UCSD-AML1 (cell line): ENCODE results near the gene RAB18.
"Not testable (repeated sequence)": the region's sequence is repeated elsewhere in the genome, so short reads cannot be mapped to it uniquely, and the experiment has no call there.

Experiments
- DNase-seq: peaks from one replicate; lab custom pipeline; 2025; ENCODE audit not compliant: unreplicated experiment; lab: John Stamatoyannopoulos, UW

RAB18 gene

DNA sequence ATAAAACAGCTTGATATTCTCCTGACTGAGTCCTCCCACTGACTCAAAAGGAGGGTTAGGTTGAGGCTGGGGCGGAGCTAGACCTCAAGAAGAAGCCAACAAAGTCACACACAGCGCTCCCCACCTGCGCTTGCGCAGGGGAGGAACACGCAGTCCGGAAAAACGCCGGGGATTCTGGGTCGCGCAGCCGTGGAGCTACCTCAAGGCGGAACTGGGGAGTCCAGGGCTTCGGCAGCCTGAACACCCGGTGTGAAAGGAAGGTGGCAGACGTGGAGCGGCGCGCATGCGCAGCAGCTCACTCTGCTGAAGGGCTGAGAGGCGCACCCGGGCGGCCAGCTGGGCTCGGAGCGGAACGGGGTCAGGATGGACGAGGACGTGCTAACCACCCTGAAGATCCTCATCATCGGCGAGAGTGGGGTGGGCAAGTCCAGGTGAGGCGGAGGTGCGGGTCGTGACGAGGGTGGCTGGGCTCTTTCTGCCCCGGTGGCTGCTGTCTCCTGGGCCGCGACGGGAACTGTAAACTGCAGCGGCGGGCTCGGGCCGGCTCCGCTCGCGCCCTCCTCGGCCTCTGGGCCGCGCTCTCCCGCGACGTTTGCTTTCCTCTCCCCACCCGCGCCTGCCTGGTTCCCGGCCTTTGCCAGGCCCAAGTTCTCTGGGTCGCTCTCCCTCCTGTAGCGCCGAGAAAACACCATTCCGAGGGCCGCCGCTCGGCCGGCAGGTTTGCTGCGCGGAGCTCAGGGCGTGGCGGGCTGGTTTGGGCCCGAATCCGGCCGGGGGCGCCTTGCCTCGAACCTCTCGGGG lies at the start of gene RAB18:
TSS of gene RAB18 (plus strand) at position 298 of the 801 bp plus-strand sequence. CDS start at position 364, 66 bp downstream.
- DNase-seq = peak; percentile 98

- DNase-seq = no peak
Measured at GRCh38 chr10:27454837-27455236, 49.3 kb upstream of the RAB18 start.

- DNase-seq = no peak
Measured at GRCh38 chr10:27457261-27457945, 46.7 kb upstream of the RAB18 start.

GRCh38 chr10:27457966-27458365 lies 46.1 kb upstream of the RAB18 start:
- DNase-seq = no peak

- no peak for DNase-seq
Measured at GRCh38 chr10:27461312-27461711, 42.8 kb upstream of the RAB18 start.

DNA sequence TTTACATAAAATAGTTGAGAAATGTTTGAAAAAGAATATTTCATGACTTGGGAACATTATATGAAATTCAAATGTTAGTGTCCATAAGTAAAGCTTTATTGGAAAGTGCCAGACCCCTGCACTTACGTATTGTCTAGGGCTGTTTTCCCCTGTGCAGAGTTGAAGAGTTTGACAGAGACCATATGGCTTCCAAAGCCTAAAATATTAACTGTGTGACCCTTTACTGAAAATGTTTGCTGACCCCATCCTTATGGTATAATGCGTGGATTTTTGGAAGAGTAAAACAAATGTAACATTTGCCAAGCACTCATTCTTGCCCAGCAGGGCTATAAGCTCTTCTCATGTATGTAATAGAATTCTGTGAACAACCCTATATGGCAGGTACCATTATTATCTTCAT lies 40.1 kb upstream of the RAB18 start:
- DNase-seq = no peak

- no peak for DNase-seq
Measured at GRCh38 chr10:27464993-27465392, 39.1 kb upstream of the RAB18 start.

DNA sequence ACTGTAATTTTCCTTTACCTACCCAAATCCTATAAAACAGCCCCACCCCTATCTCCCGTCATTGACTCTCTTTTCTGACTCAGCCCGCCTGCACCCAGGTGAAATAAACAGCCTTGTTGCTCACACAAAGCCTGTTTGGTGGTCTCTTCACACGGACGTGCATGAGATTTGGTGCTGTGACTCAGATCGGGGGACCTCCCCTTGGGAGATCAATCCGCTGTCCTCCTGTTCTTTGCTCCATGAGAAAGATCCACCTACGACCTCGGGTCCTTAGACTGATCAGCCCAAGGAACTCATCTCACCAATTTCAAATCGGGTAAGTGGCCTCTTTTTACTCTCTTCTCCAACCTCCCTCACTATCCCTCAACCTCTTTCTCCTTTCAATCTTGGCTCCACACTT lies 38.5 kb upstream of the RAB18 start:
- not testable (repeated sequence) for DNase-seq

DNA sequence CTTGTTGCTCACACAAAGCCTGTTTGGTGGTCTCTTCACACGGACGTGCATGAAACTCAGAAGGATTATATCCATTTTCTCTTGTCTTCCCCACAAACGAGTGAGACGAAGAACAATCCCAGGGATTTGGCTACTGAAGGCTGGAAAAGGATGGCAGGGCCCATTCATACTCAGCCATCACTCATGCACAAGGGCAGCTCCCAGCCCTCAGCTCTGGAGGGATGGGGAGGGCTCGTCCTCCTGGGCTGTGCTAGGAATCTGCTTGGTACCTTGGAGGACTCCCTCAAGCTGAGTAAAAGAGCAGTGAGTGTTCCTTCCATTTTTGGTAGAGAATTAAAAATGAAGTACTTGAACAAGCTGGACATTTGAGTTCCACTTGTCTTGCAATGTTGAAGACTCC lies 33.2 kb upstream of the RAB18 start:
- no peak for DNase-seq

- DNase-seq = no peak
Measured at GRCh38 chr10:27474741-27475140, 29.4 kb upstream of the RAB18 start.

GRCh38 chr10:27479016-27479415 lies 25.1 kb upstream of the RAB18 start:
- DNase-seq = no peak

GRCh38 chr10:27481486-27481885 lies 22.6 kb upstream of the RAB18 start:
- no peak for DNase-seq

DNA sequence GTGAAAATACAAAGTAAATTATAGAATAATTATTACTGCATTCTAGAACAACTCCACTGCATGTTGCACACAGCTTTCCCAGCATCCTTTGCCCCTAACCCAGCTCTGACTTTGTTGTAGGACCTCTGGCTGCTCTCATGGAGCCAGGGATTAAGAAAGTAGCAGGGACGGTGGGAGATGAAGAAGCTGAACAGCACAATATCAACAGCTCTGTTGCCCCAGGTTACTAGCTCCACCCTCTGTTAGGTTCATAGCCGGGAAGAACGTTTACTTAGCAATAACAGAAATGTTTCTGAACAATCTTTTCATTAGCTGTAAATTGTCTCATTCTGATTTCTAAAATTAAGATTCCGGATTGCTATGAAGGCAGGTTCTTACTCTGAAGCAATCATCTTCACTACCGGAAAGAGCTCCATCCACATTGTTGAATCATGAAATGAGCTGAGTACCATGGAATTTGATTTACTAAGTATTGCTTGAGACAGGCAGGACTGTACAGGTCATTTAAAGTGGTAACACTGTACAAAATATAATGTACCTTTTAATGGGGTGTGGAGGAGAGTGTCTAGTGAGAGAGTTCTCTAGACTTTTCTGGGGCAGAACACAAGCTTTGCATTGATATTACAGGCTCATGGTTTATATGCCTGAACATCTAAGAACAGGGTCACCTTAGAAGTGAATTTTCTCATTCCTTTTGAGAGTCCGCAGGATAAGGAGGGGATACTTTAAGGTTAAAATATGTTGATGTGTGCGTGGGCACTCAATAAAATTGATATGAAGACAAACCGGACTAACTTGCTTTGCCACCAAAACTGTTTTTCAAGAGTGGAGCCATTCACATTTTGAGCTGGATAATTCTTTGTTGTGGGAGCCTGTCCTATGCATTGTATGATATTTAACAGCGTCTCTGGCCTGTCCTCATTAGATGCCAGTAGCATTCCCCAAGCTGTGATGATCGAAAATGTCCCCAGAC lies 20.8 kb upstream of the RAB18 start:
- no peak for DNase-seq

DNA sequence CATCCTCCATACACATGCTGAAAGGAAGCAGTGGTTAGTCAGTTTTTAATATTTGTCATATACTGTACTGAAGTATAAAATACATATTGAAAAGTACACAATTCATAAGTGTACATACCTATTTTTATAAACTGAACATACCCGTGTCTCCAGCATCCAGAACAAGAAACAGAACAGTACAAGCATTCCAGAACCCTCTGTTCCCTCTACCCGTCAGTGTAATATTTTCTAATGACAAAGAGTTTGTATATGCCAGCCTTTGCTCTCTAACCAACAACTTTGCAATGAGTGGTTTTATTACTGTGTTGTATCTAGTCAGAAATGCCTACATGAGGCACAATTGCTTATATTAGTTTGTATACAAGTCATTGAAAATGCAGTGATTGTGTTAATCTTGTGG lies 18.7 kb upstream of the RAB18 start:
- no peak for DNase-seq

GRCh38 chr10:27485986-27486385 lies 18.1 kb upstream of the RAB18 start:
- DNase-seq = no peak

- DNase-seq = no peak
Measured at GRCh38 chr10:27490807-27491206, 13.3 kb upstream of the RAB18 start.

DNA sequence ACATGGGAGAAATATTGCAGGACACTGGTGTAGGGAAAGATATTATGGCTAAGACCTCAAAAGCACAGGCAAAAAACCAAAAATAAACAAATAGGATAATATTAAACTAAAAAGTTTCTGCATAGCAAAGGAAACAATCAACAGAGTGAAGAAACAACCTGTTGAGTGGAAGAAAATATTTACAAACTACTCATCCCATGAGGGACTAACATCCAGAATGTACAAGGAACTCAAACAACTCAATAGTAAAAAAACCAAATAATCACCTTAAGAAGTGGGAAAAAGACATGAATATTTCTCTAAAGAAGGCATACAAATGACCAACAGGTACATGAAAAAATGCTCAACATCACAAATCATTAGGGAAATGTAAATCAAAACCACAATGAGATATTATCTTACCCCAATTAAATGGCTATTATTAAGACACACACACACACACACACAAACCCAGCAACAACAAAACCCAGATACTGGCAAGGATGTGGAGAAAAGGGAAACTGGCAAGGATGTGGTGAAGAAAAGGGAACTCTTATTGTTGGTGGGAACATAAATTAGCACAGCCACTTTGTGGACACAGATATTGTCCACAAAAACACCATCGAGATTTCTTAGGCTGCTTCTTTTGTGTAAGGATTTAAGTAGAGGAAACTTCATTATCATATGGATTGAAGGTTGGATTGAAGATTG lies 9.8 kb upstream of the RAB18 start:
- DNase-seq = no peak

GRCh38 chr10:27496137-27496536 lies 8.0 kb upstream of the RAB18 start:
- no peak for DNase-seq

DNA sequence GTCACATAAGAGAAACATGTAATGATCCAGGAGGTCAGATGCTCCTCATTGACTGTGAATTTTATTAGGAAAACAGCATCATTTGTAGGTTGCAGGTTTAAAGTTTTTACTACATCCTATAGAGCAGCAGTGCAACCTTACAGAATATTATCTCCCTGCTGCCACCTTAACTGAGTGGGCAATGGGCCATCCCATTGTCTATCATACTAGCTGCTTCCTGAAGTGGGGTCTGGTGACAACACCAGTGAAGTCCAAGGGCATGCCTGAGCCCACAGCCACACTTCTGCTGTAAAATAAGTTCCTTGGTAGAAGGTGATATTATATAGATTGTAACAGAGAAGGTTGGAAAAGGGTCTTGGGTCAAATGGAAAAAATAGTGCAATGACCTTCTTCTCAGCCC lies 4.0 kb upstream of the RAB18 start:
- no peak for DNase-seq

DNA sequence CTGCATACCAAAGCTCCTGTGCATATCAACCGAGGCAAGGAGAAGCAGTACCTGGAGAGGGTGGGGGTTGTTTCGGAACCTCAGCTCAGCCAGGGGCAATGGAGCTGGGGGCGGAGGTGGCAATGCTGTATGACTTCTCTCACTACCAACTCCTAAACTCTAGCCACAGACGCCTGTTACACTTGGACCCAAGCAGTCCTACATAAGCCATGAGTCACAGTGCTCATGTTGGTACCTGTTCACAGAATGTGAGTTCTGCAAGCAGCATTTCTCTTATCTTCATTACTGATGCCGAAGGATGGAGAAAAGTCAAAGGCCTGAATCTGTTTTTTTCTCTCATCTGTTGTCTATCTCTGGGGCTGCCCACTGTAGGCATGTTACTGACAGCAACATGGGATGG lies 3.2 kb upstream of the RAB18 start:
- DNase-seq = no peak

- DNase-seq = no peak
Measured at GRCh38 chr10:27503498-27504006, 552 bp upstream of the RAB18 start.
